HG02798 (cell line): ENCODE results near the gene MT1E.
"Not testable (repeated sequence)": the region's sequence is repeated elsewhere in the genome, so short reads cannot be mapped to it uniquely, and the experiment has no call there.

Experiments used
- ATAC-seq: cut with Tn5 transposase; IDR thresholded peaks from one replicate; pipeline ENCODE4 v1.9.1; 2021; ENCODE audit warnings: mild to moderate bottlenecking; ENCODE audit not compliant: unreplicated experiment, poor library complexity

Gene MT1E

GRCh38 chr16:56625140-56625942, at the start of gene MT1E:
Gene MT1E, plus strand, starts transcription at chr16:56625781. Its CDS starts 71 bp downstream, at chr16:56625852.
- peak; percentile 52 for ATAC-seq

DNA sequence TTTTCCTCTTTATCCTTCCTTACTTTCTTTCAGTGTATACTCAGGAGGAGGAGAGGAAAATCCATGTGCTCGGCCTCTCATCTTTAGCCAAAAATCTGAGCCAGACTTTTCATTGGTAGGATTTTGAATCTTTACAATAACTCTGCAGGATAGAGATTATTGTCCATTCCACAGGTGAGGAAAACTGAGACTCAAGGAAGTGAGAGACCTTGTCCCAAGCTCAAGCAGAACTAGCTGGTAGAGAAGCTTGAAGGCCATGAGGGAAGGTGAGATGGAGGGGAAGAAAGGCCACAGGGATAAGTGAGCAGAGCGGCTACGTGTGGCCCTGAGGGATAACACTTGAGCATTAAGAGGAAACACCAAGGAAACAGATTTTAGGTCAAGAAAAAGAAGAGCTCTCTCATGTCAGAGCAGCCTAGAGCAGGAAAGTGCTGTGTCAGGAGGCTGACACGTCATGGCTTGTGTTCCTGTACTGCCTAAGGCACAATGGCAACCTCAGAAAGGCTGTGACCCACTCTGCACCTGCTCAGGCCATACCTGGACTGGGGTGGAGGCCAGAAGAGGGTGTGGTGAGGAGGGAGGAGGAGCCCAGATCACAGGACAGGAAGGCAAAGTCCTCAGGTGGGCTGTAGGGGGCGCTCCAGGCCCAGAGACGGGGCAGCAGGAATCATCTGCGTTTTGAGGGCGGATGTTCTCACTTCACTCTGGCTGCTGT, 48.8 kb upstream of the MT1E start:
- peak; percentile 93 for ATAC-seq

DNA sequence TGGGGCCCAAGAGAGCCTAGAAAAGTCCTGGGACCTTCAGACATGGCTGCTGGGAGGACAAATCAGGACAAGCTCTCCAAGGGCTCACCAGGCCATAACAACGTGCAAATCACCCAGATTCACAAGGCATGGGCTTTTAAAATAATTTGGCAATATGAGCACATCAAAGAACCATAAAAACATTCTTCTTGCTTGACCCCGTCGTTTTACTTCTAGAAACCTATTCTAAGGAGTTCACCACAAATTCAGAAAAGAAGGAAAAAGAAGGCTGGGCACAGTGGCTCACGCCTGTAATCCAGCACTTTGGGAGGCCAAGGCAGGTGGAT, 48.3 kb upstream of the MT1E start:
- no peak for ATAC-seq

DNA sequence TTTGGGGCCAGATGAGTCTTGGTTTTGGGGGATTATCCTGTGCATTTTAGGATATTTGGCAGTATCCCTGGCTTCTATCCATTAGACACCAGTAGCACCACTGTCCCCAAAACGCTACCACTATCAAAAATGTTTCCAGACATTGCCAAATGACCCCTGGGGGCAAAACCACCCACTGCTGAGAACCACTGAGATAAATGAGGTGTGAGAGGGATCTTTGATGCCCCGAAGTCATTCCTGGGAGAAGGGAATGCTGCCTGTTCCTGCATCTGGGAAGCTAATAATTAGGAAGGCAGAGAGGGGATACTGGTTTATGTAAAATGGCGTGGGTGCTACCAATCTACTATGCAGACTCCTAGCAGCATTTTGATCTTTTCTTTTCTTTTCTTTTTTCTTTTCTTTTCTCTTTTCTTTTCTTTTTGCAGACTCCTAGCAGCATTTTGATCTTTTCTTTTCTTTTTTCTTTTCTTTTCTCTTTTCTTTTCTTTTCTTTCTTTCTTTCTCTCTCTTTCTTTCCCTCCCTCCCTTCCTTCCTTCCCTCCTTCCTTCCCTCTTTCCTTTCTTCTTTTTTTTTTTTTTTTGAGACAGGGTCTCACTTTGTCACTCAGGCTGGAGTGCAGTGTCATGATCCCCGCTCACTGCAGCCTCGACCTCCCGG, 45.1 kb upstream of the MT1E start:
- no peak for ATAC-seq

GRCh38 chr16:56582911-56583310, 42.7 kb upstream of the MT1E start:
- ATAC-seq: not testable (repeated sequence)

GRCh38 chr16:56583351-56584168, 42.0 kb upstream of the MT1E start:
- no peak for ATAC-seq

DNA sequence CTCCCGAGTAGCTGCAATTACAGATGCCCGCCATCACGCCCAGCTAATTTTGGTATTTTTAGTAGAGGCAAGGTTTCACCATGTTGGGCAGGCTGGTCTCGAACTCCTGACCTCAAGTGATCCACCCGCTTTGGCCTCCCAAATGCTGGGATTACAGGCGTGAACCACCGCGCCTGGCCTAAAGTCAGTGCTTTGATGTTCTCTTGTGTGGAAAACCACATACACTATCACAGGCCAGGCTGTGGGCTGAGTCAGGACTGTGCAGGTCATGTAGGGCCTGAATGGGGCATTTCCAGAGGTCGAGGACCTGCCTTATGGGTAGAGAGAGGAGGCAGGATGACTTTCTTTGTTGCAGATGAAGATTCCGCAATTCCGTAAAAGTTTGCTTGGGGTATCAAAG, 41.3 kb upstream of the MT1E start:
- no peak for ATAC-seq

DNA sequence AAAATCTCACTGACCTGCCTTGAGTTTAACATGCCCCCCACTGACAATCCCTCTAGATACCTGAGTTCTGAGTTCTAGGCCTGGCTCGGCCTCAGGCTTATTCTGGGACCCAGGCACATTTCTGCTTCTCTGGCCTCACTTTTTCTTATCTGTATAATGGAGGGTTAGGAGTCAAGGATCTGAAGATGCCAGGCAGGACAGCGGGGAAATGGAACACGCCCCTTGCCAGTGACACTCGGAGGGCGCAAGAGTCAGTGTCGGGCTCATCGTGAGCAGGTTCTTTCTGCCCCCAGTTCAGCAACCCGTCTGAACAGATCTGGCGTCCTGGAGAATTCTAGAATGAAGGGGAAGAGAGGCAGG, 36.8 kb upstream of the MT1E start:
- no peak for ATAC-seq

GRCh38 chr16:56589141-56590039, 36.2 kb upstream of the MT1E start, which contains the start of gene MT3:
Gene MT3, plus strand, starts transcription at chr16:56589528. Its CDS starts 63 bp downstream, at chr16:56589591.
- ATAC-seq: no peak

- ATAC-seq: no peak
Observed at GRCh38 chr16:56591377-56592060, 34.1 kb upstream of the MT1E start.

DNA sequence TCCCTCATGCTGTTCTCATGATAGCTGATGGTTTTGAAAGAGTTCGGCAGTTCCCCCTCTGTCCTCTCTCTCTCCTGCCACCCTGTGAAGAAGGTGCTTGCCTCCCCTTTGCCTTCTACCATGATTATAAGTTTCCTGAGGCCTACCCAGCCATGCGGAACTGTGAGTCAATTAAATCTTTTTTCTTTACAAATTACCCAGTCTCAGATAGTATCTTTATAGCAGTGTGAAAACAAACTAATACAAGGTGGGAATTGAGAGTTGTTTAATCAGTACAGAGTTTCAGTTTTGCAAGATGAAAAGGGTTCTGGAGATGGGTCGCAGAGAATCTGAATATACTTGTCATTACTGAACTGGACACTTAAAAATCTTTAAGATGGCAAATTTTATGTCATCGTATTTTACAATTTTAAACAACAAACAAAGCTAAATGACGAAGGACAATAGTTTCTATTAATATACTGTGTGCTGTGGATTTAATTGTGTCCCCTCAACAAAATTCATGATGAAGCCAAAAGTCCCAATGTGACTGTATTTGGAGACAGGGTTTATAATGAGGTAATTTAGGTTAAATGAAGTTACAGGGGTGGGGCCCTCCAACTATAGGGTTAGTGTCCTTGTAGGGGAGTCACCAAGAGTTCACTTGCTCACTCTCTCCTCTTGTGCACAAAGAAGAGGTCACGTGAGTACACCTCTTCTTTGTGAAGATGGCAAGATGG, 31.8 kb upstream of the MT1E start:
- ATAC-seq: no peak

GRCh38 chr16:56594292-56594619, 31.3 kb upstream of the MT1E start:
- ATAC-seq: no peak

DNA sequence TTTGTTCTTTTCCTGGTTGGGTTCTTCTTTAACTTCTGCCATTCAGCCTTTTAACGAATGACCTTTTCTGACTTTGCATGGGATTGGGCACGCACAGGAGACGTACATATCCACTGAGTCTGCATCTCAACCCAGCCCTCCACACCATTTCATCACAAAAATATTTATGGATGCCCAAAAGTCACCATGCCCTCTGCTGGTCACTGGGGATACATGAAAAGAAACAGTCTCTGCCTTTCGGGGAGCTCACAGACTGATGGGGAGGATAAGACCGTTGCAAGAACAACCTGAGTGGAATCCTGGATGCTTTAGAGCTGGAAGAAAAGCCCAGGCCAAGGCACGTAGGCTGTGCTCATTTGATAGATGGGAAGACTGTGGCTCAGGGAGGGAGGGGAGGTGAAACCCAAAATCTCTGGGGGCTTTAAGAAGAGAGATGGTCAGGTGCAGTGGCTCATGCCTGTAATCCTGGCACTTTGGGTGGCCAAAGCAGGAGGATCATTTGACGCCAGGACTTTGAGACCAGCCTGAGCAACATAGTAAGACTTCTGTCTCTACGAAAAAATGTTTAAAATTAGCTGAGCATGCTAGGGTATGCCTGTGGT, 25.1 kb upstream of the MT1E start:
- no peak for ATAC-seq

- no peak for ATAC-seq
Observed at GRCh38 chr16:56601325-56601724, 24.3 kb upstream of the MT1E start.

DNA sequence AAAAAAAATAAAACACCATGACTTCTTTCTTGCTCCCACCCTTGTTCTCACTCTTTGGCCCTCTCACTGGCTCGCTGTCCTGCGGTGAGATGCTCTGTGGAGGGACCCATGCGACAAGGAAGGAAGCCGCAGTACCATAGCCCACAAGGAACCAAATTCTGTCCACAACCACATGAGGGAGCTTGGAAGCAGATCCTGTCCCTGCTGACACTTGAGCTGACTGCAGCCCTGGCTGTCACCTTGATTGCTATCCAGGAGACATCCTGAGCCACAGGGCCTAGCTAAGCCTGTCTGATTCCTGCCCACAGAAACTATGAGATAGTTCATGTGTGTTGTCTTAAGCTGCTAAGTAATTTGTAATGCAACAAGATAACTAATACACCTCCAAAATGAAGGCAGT, 22.0 kb upstream of the MT1E start:
- ATAC-seq: no peak

DNA sequence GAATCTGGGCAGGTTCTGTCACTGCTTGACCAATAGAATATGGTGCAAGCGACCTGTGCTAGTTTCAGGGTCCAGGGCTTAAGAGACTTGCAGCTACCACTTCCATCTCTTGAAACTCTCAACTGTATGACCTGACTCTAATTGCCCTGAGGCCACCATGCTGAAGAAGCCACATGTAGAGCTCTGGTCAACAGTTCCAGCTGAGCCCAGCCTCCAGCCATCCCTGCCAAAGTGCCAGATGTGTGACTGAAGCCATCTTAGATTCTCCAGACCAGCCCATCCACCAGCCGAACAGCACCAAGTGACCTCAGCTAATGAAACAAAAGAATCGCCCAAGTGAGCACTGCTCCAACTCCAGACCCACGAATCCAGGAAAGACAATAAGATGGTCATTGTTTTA, 20.6 kb upstream of the MT1E start:
- ATAC-seq: no peak

- no peak for ATAC-seq
Observed at GRCh38 chr16:56605475-56605874, 20.1 kb upstream of the MT1E start.

DNA sequence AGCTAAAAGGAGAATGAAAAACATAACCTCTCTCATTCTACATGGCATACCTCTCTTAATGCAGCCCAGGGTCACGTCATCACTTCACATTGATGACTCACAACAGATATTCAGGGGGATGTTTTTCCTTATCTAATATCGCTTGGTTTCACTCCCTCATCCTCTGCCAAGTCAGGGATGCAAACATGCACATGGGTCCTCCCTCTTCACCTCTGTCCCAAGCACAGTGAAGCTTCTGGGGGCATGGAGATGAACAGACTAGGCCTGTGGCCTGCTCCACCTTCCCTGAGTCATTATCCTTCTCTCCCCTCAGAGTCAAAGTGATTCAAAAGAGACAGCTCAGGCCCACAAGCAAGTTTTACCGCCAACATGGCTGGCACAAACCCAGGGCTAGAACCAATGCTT, 19.5 kb upstream of the MT1E start:
- no peak for ATAC-seq
